Measurements from ENCODE around the gene RASSF6.
"Not testable (repeated sequence)": the region's sequence is repeated elsewhere in the genome, so short reads cannot be mapped to it uniquely, and the experiment has no call there.

The RASSF6 gene, protein sequence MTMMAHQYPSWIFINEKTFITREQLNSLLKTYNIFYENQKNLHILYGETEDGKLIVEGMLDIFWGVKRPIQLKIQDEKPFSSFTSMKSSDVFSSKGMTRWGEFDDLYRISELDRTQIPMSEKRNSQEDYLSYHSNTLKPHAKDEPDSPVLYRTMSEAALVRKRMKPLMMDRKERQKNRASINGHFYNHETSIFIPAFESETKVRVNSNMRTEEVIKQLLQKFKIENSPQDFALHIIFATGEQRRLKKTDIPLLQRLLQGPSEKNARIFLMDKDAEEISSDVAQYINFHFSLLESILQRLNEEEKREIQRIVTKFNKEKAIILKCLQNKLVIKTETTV

DNA sequence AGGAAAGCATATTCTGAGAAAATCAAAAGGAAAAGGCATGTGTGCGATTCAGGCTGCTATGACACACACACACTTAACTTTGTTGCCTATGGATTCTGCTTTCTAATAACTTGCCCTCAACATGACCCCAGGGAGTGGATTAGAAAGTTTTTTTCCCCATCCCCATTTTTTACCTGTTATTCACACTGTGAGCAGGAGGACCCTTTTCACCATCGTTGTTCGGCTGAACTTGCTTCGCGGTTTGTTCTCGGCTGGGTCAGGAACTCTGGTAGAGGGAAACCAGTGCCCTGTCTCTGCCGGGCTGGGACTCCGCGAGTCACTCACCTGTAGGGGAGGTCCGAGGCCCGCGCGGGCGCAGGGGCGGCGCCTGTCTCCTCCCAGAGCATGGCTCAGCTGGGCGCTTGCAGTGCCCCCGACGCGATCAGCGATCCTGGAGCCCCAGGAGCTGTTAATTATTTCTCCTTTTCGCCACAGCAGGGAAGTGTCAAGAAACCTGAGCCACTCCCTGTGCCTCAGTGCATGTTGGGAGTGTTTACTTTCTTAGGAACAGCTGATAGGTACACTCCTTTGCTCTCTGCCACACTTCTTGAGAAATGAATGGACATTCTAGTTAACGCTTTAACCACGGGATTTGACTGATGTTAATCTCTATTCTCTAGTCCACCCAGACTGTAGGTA is at the start of gene RASSF6:
Gene RASSF6, minus strand, starts transcription at position 322 of the 678 bp plus-strand sequence. CDS start 8,641 bp downstream, outside the sequence.
- no peak for DNase-seq (ENCODE audit: low read depth)

DNA sequence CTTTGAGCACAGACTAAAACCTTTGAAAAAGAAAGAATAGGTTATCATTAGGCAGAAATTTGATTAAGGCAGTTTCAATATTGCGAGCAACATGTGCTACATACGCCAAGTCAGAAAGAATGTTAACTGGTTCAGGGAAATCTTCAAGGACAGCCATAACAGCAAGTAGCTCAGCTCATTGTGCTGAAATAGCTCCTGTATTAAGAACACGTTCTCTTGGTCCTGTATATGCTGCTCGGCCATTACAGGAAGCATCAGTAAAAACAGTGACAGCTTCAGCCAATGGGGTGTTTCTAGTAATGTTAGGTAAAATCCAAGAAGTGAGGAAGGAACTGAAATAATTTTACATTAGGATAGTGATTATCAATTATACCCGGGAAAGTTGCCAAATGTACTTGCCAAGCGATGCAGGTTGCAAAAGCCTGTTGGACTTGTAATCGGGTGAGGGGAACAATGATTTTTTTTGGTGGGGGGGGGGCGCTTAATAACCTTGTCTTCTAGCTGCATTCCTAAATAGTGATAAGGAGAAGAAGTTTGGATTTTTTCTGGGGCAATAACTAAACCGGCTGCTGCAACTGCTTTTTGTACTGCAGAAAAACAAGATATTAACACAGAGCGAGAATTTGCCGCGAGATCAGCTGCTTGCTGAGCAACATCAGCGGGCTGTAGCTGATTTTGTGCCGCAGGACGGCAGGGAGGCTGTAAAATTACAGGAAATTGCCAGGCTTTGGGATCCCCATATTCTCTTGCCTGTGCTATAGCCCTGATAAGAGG is 49.4 kb upstream of the RASSF6 start:
- DNase-seq (ENCODE audit: low read depth): no peak

DNA sequence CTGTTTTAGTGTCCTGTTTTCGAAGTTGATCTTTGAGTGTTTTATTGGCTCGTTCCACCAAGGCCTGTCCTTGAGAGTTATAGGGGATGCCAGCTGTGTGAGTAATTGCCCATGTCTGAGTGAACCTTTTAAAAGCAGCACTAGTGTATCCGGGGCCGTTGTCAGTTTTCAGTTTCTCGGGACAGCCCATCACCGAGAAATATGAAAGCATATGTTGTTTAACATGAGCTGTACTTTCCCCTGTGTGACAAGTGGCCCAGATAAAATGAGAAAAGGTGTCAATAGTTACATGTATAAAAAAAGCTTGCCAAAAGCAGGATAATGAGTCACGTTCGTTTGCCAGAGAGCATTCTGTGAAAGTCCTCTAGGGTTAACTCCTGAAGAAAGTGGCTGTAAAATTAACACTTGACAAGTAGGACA is 48.6 kb upstream of the RASSF6 start:
- no peak for DNase-seq (ENCODE audit: low read depth)

DNA sequence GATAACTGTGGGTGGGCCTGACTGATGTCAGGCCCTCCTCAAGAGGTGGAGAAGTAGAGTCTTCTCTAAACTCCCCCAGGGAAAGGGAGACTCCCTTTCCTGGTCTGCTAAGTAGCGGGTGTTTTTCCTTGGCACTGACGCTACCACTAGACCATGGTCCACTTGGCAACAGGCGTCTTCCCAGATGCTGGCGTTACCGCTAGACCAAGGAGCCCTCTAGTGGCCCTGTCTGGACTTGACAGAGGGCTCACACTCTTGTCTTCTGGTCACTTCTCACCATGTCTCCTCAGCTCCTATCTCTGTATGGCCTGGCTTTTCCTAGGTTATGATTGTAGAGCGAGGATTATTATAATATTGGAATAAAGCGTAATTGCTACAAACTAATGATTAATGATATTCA is 45.7 kb upstream of the RASSF6 start:
- DNase-seq (ENCODE audit: low read depth): not testable (repeated sequence)

DNA sequence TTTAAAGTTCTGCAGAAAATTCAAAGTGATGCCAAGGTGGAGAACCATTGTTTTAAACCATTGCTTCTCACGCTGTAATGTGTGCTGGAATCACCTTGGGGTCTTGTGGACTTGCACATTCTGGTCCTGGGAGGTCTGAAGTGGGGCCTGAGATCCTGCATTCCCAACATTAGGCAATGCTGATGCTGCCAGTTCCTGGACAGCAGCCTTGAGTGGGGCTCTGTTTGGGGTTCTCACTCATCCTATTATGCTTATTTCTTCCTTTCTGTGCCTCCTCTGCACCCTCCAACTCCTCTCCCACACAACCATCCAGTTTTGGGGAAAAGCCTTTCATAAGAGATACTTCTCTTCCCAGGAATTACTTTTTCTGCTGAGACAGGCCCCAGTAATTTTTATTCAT is 44.2 kb upstream of the RASSF6 start:
- no peak for DNase-seq (ENCODE audit: low read depth)

DNA sequence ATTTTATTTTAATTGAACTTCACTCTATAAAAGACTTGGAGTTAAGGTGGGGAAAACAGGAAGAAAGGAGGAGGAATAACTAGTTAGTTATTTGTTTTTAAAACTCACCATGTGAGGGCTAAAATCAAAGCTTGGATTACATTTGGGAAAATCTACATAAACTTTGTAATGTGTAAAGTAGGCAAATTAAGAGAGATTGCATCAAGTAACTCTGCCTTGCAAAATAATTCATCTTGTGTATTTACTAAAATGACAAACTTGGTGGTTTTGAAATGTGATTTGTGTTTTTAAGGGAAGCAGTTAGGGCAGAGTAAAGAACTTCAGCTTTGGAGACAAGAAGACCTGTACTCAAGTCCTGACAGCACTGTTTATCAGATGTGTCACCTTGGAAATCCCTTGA is 43.3 kb upstream of the RASSF6 start:
- DNase-seq (ENCODE audit: low read depth): no peak

DNA sequence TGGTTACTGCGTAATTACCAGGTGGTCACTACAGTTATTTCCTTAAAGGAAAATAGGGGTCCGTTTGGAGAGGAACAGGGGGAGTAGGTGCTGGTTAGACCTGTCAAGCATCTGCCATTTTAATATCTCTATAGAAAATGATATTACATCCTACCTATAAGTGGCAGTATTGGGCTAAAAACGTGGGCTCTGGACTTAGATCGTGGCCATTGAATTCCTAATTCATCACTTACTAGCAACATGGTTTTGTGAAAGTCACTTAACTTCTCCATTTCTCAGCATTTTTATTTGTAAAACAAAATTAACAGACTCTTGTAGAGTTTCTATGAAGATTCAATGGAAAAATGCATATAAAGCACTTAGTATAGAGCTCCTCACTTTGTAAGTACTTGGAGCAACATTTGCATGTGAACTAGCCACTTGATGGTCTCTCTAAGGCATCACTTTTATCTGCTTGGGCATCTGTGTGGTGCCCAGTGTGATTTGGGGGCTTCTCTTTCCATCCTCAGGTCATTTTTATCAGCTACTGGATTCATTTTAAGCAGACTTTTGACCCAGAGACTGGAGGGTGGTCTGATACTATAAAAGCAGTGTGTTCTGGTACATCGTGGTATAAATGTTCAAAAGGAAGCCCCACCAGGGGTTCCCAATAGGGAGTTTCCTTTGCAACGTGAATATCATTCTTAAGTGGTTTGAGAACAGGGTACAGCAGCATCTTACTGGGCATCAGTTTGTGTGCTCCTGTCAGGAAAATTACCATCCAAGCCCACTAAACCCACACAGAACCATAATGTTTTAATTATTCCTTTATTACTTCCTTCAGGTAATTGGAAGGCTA is 42.7 kb upstream of the RASSF6 start:
- no peak for DNase-seq (ENCODE audit: low read depth)

DNA sequence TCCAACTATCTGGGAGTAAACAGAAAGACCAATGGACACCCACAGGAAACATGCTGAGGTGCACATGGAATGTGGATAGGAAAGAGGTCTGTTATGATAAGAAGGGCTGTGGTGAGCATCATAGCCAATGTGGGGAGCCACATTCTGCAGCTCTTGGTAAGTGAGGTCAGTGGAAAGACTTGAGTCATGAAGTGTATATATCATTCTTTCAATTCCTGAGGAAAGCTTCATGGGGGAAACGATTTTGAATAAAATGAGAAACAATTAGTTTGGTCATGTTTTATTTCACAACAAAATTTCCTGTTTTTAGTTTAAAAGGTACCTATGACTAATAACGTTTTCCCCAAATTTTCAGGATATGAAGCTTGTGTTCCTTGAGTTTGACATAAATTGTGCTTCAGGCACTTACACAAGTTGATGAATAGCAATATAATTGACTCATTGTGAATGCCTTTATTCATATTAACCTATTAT is 41.4 kb upstream of the RASSF6 start:
- DNase-seq (ENCODE audit: low read depth): peak; percentile 85

DNA sequence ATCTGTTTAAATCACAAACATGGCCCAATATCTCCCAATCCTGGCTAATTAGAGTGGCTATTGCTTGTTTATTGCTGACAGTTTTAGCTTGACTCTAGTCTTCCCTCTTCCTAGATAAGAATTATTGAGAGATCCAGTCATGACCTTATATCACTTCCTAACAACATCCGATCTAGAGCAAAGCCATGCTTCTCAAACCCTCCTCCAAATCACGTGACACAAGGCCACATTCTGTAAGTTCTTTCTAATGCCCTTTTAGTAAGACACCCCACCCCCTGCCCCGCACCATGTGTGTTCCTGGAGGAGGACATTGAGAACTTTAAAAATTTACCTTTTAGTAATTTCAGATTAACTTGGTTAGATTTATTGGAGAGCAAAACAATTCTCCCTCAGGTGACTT is 40.6 kb upstream of the RASSF6 start:
- no peak for DNase-seq (ENCODE audit: low read depth)

DNA sequence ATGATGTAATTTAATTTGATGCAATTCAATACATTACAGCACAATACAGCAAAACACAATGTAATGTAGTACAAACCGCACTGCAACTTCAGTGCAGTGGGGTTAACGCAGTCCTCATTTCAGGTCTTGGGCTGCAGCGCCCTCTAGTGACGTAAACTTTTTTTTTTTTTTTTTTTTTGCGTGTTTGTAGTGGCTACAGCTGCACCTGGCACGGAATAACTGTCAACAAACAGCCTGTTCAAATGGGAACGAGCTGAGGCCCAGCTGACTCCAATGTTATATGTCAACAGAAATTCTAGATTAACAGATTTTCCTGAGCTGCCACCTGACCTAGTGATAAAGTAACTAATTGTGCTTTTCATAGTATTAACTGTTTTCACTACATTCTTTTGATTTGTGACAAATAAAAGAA is 33.5 kb upstream of the RASSF6 start:
- no peak for DNase-seq (ENCODE audit: low read depth)

DNA sequence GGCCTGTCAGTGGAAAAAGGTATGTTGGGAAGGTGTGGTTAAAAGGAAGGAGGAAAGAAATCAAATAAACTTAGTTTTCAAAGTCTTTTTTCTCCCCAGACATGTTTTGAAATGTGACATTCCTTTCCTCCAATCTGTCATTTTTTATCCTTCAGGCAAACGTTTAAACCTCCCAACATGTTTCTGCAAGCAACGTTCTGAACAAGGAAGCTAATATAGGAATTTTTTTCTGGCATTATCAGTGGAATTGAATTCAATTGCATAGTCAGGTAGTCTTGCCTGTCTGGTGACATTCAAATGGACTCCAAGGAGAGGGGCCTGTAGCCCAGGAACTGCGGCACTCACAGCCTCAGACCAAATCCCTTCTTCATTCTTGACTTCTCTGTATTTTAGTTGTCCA is 30.0 kb upstream of the RASSF6 start:
- no peak for DNase-seq (ENCODE audit: low read depth)

DNA sequence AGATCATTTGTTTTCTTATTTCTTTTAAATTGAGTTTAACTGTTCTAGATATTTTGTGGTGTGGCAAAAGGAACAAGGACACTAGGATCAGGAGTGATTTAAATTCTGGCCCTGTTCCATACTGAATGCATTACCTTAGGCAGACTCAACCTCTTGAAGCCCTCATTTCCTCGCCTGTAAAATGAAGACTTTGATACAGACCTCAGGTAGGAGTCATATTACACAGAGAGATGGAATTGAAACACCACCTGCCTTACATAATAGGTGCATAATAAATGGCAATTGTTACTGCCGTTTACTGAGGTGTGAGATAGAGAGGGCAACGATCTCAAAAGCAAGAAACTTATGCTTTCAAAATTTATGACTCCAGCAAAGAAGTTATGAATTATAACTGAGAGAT is 28.2 kb upstream of the RASSF6 start:
- no peak for DNase-seq (ENCODE audit: low read depth)

DNA sequence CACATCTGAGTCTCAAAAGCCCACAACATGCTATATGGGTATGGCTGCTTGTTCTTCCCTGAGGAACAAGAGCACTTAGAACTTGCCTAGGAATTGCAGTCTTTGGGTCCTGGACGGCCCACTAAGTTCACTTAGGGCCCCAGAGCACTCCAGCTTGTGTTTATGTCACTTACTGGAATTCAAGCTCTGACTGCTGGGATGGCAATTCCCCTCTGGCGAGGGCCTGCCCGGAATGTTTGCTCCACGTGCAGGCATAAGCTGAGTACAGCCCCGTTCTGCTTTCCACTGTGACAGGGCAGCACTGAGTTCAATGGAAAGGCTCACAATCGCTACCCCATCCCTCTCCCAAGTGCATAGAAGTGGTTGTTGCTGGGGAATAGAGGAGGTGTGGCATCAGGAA is 25.9 kb upstream of the RASSF6 start:
- no peak for DNase-seq (ENCODE audit: low read depth)

DNA sequence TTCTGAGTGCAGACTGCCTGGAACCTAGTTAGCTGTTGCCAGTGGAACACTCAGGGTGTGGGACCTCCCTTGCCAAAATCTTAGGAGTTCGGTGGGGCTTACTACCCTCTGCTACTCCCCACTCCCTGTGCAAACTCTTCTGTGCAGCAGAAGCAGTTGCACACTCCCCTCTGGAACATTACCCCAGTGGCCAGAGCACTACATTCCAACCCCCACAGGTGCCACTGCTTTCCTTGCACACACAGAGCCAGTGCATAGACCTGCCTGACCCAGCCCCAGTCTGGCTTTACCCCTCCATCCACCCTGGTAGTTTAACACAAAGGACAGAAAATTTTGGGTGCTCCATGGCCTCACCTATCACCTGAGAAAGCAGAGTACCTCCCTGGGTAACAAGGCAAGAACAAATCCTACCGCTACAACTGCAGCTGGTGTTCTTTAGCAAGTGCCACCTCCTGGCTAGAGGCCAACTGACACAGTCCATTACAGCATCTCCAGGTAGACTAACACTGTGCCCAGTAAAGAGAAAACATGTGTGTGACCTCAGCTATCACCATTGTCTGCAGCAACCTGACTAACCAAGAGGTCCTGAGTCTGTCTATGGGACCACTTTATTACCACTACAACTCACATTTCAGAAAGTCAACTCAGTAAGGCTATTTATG is 11.5 kb upstream of the RASSF6 start:
- DNase-seq (ENCODE audit: low read depth): no peak

DNA sequence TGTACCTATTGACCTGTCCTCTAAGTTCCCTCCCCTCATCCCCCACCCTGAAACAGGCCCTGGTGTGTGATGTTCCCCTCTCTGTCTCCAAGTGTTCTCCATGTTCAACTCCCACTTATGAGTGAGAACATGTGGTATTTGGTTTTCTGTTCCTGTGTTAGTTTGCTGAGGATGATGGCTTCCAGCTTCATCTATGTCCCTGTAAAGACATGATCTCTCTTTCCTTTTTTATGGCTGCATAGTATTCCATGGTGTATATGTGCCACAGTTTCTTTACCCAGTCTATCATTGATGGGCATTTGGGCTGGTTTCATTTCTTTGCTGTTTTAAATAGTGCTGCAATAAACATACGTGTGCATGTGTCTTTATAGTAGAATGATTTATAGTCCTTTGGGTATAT is 8.6 kb upstream of the RASSF6 start:
- not testable (repeated sequence) for DNase-seq (ENCODE audit: low read depth)

DNA sequence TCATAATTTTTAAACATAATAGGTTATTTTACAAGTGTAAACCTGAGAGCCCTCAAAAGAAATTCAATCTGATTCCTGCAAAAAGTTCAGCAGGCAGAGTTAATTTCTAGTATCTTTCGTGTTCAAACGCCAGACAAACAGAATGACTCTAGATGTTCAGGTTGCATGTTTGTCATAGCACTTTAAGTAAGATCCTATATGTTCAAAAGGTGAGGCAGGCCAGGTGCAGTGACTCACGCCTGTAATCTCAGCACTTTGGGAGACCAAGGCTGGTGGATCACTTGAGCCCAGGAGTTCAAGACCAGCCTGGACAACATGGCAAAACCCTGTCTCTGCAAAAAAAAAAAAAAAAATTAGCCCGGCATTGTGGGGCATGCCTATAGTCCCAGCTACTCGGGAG is 1.1 kb upstream of the RASSF6 start:
- no peak for DNase-seq (ENCODE audit: low read depth)

DNA sequence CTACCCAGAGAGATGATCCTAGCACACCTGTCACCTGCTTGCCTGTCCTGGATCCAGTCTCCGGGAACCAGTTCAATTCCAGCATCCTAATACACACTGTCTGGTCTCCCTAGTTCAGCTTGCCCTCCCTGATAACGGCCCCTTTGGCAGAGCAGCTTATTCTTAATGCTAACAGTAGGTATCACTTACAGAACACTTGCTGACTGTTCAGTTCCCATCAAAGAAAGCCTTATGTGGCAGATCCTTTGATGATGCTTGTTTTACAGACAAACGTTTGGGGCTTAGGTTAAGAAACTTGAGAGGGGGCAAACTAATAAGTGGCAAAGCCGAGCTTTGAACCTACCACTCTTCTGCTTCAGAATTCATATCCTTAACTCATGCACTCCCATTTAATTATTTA is 890 bp downstream of the RASSF6 start:
- no peak for DNase-seq (ENCODE audit: low read depth)

DNA sequence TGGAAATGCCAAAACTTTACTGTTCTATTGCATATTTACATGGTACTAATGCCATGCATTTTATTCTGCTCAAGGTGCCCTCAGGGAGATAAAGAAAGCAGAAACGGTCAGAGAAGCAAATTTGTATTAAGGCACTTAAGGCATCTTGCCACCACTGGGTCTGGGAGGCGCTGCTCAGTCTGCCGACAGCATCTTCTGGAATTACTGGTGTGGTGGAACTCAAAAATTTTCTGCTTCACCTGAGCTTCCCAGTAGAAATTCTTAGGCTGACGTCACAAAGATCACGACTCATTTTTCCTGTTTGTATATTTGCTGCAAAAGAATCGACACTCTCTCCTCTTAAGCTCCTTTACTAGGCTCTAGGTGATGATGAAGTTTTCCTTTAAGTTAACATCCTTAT is 3.0 kb downstream of the RASSF6 start:
- no peak for DNase-seq (ENCODE audit: low read depth)

DNA sequence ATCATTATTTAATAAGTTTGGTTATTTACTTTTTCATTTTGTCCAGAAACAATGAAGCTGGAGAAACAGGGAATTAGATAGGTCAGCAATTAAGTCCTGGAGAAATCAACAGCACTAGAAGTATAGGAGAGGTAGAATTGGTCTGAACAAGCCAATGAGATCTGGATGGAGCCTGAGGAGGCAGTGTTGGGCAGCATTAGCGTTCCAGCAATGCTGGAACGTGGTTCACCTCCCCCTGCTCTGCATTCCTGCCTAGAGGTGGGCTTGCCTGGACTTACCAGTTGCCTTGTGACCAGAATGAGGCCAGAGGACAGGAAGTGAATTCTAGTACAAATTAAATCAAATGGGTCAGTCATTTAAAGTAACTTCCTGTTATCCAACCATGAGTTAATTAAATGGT is 4.6 kb downstream of the RASSF6 start:
- DNase-seq (ENCODE audit: low read depth): no peak

DNA sequence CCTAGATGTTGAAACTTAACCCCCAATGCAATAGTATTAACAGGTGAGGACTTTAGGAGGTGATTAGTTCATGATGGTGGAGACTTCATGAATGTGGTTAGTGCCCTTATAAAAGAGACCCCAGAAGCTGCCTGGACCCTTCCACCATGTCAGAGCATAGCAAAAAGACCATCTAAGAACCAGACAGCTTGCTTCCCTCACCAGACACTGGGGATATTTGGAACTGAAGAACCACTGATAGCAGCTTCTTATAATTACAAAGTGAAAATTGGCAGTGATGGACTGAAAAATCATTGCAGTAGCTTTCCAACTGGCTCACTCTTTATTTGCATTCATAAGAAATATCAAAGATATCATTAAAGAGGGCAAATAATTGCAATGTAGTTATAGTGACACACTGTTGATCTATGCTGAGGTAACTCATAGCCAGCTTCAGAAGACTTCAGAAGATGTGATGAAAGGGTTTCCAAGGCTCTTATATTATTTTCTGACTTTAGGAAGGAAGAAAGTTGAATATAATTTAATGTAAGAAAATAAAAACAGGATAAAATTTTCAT is 5.8 kb downstream of the RASSF6 start:
- DNase-seq (ENCODE audit: low read depth): no peak

DNA sequence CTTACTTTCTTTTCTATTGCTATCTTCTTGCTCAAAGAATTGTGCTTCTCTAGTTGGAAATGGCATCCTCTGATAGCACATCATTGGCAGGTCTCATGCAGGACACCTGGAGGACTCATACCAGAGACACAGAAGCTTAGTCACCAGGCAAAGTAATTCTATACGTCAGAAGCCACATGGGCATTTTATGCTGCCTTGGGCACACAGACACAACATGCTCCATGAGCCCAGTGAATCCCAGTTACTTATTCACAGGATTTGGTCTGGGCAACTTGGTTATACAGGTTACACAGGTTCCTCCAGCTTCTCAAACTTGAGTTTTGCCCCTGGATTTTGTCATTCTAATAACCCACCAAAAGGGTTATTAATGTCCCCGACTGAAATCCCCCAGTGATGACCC is 7.1 kb downstream of the RASSF6 start:
- DNase-seq (ENCODE audit: low read depth): no peak

Measured in GM04503 (cell line).